Right forelimb (tissue), 1 donor: Measurements from ENCODE around the gene STMN1.
A peak's percentile ranks its signal among the peaks of the same experiment; 100 is the strongest.

Experiments used
- DNase-seq: peaks from one replicate; pipeline ENCODE4 v3.0.0-alpha.2; 2018

Gene STMN1

GRCh38 chr1:25918615-25919014, 12.4 kb upstream of the STMN1 start:
- no peak for DNase-seq

- DNase-seq = no peak
These were observed 11.8 kb upstream of the STMN1 start for GRCh38 chr1:25917996-25918395.

- DNase-seq = no peak
These were observed 10.2 kb upstream of the STMN1 start for GRCh38 chr1:25916460-25916859.

GRCh38 chr1:25914074-25914995, 8.1 kb upstream of the STMN1 start:
- peak; percentile 27 for DNase-seq

- DNase-seq = no peak
These were observed 7.0 kb upstream of the STMN1 start for GRCh38 chr1:25913206-25913605.

GRCh38 chr1:25912076-25912831, 6.0 kb upstream of the STMN1 start:
- peak; percentile 2 for DNase-seq

GRCh38 chr1:25911162-25911561, 4.9 kb upstream of the STMN1 start:
- DNase-seq = no peak

GRCh38 chr1:25909040-25909439, 2.8 kb upstream of the STMN1 start:
- DNase-seq = peak; percentile 33

GRCh38 chr1:25908161-25908560, 1.9 kb upstream of the STMN1 start:
- DNase-seq = no peak

GRCh38 chr1:25907601-25908000, 1.4 kb upstream of the STMN1 start:
- peak; percentile 11 for DNase-seq

GRCh38 chr1:25906644-25907300, 553 bp upstream of the STMN1 start:
- DNase-seq = no peak

- DNase-seq = peak; percentile 98
These were observed 1.1 kb downstream of the STMN1 start for GRCh38 chr1:25904943-25905679.

- DNase-seq = no peak
These were observed 2.2 kb downstream of the STMN1 start for GRCh38 chr1:25903986-25904385.

- DNase-seq = no peak
These were observed 3.8 kb downstream of the STMN1 start for GRCh38 chr1:25902462-25902861.

GRCh38 chr1:25900219-25900618, 6.0 kb downstream of the STMN1 start:
- DNase-seq = no peak

GRCh38 chr1:25899792-25900191, 6.4 kb downstream of the STMN1 start:
- no peak for DNase-seq

GRCh38 chr1:25898223-25899015, 7.8 kb downstream of the STMN1 start:
- no peak for DNase-seq

- no peak for DNase-seq
These were observed 8.5 kb downstream of the STMN1 start for GRCh38 chr1:25897754-25898153.

- no peak for DNase-seq
These were observed 10.0 kb downstream of the STMN1 start for GRCh38 chr1:25896266-25896665.

GRCh38 chr1:25895365-25895990, 10.7 kb downstream of the STMN1 start:
- DNase-seq = peak; percentile 97

- DNase-seq = no peak
These were observed 13.1 kb downstream of the STMN1 start for GRCh38 chr1:25893116-25893515.
